Natural killer cell (primary cell): ENCODE measurements around the gene CAB39. TPM values are rescaled to one million over a fixed set of nuclear protein-coding genes. Genes with fewer than 3 reads are reported as not detected.

Source experiments
- ATAC-seq, 3 donors: fragments of 150-1000 bp in 2 of 3; fragments of 200-7000 bp in 1 of 3; cut with Tn5 transposase; 1 replicate in 1 of 3; 2 replicates in 2 of 3; pipeline ENCODE4 v1.10.0; 2021; ENCODE audit warnings: mild to moderate bottlenecking in 2 of 3, moderate library complexity in 2 of 3
- DNase-seq, 2 donors: peaks; one replicate each; pipeline versions ENCODE4 v3.0.0 to v3.0.0-alpha.2; 2013 to 2021; ENCODE audit warnings: mixed read lengths in 1 of 2
- H3K27ac ChIP-seq: one replicate; pipeline ENCODE4 v1.5.1; 2013; ENCODE audit warnings: mild to moderate bottlenecking, low read length
- H3K27me3 ChIP-seq: one replicate; pipeline ENCODE4 v1.6.1; 2013; ENCODE audit warnings: low read length; ENCODE audit not compliant: control insufficient read depth, insufficient read depth
- H3K36me3 ChIP-seq: one replicate; pipeline ENCODE4 v1.6.1; 2013; ENCODE audit warnings: low read length; ENCODE audit not compliant: control insufficient read depth, insufficient read depth
- H3K4me1 ChIP-seq: one replicate; pipeline ENCODE4 v1.6.1; 2013; ENCODE audit warnings: low read length; ENCODE audit not compliant: control insufficient read depth, insufficient read depth
- H3K4me3 ChIP-seq: one replicate; pipeline ENCODE4 v1.5.1; 2013; ENCODE audit warnings: low read length
- H3K9me3 ChIP-seq: one replicate; pipeline ENCODE4 v1.6.1; 2013; ENCODE audit warnings: low read length; ENCODE audit not compliant: control insufficient read depth, insufficient read depth
- H3K27ac Mint-ChIP-seq, 2 donors: one replicate each; pipeline ENCODE4 v1.8.0; 2022; ENCODE audit warnings: mild to moderate bottlenecking in 2 of 2, mixed read lengths in 2 of 2, moderate library complexity in 1 of 2
- H3K27me3 Mint-ChIP-seq, 2 donors: one replicate each; pipeline ENCODE4 v1.8.0; 2022; ENCODE audit warnings: low read depth in 2 of 2, mixed read lengths in 2 of 2
- H3K36me3 Mint-ChIP-seq: one replicate; pipeline ENCODE4 v1.8.0; 2022; ENCODE audit warnings: mixed read lengths
- H3K4me1 Mint-ChIP-seq, 2 donors: one replicate each; pipeline ENCODE4 v1.8.0; 2022; ENCODE audit warnings: mixed read lengths in 2 of 2
- H3K4me3 Mint-ChIP-seq: one replicate; pipeline ENCODE4 v1.8.0; 2022; ENCODE audit warnings: mild to moderate bottlenecking, moderate library complexity, mixed read lengths
- H3K9me3 Mint-ChIP-seq, 2 donors: one replicate each; pipeline ENCODE4 v1.8.0; 2022; ENCODE audit warnings: mixed read lengths in 2 of 2
- CTCF ChIP-seq: fragments of 200-600 bp; IDR thresholded peaks from one replicate; pipeline ENCODE4 v1.8.0; 2022; ENCODE audit warnings: antibody characterized with exemption
- WGBS: methylation state at CpG from one replicate; pipeline ENCODE4 v1.1.7; 2013; ENCODE audit warnings: missing lambda C conversion rate; ENCODE audit not compliant: insufficient coverage; 5-methylcytosine and 5-hydroxymethylcytosine counted together
- intact Hi-C: fragments of 100-400 bp; cut with micrococcal nuclease; formaldehyde crosslinking; loops from one replicate; pipeline ENCODE4 v1.14.2; 2022
- total RNA-seq, 4 donors: library from RNA; stranded (reverse); fragments of 120-200 nt in 1 of 4; gene quantifications; one replicate each; pipeline versions ENCODE4 v1.2.3 to v1.2.4, GENCODE V29; 2013 to 2022

CAB39 gene
- total RNA-seq, 3 donors from 2014 or later (not counting 1 experiment from before 2014, with no cell fraction given) = 75.4 to 96.5 (median 90.5) TPM

GRCh38 chr2:230742781-230743180 lies 30.1 kb downstream of the CAB39 start:
- H3K4me1 ChIP-seq = peaks cover 11% of the 10 kb centered on the region
- no peak overlapping the region for H3K4me3 Mint-ChIP-seq
- WGBS = 74% methylated on average over 4 of the region's 4 CpGs
- H3K9me3 ChIP-seq = no peaks in the 10 kb centered on the region
- H3K36me3 ChIP-seq = peaks cover 6% of the 10 kb centered on the region
- H3K27me3 Mint-ChIP-seq = no peaks in the 10 kb centered on the region
- no peaks in the 10 kb centered on the region for H3K9me3 Mint-ChIP-seq
- H3K36me3 Mint-ChIP-seq = no peaks in the 10 kb centered on the region
- peaks cover 54 to 64% of the 10 kb centered on the region in 2 donors for H3K4me1 Mint-ChIP-seq
- no peak for TF ChIP-seq CTCF
- intact Hi-C loops = no loop called here
- ATAC-seq = no peak
- no peaks in the 10 kb centered on the region for H3K27me3 ChIP-seq
- peak overlapping the region in 1 of 2 donors; percentile 16 for H3K27ac Mint-ChIP-seq
- no peak for DNase-seq
- no peak overlapping the region for H3K27ac ChIP-seq
- no peak overlapping the region for H3K4me3 ChIP-seq

- WGBS = 89% methylated on average over 3 of the region's 4 CpGs
- H3K4me3 Mint-ChIP-seq = no peak overlapping the region
- H3K36me3 Mint-ChIP-seq = no peaks in the 10 kb centered on the region
- Histone ChIP-seq H3K27ac (no peak overlapping the region), H3K4me1 (no peaks in the 10 kb centered on the region), H3K9me3 (no peaks in the 10 kb centered on the region), H3K4me3 (no peak overlapping the region), H3K27me3 (no peaks in the 10 kb centered on the region), H3K36me3 (peaks cover 3% of the 10 kb centered on the region)
- ATAC-seq (no peak), DNase-seq (no peak)
- peaks cover 45 to 59% of the 10 kb centered on the region in 2 donors for H3K4me1 Mint-ChIP-seq
- TF ChIP-seq CTCF = no peak
- intact Hi-C loops = no loop called here
- H3K27ac Mint-ChIP-seq = peak overlapping the region in 1 of 2 donors; percentile 16
- no peaks in the 10 kb centered on the region for H3K9me3 Mint-ChIP-seq
- no peaks in the 10 kb centered on the region for H3K27me3 Mint-ChIP-seq
Observed at GRCh38 chr2:230746213-230746612, 33.6 kb downstream of the CAB39 start.

- no peaks in the 10 kb centered on the region for H3K9me3 Mint-ChIP-seq
- Histone ChIP-seq H3K27me3 (no peaks in the 10 kb centered on the region), H3K4me1 (no peaks in the 10 kb centered on the region), H3K9me3 (no peaks in the 10 kb centered on the region), H3K4me3 (no peak overlapping the region), H3K27ac (no peak overlapping the region), H3K36me3 (peaks cover 3% of the 10 kb centered on the region)
- DNase-seq (no peak), ATAC-seq (no peak)
- intact Hi-C loops = no loop called here
- no peaks in the 10 kb centered on the region for H3K27me3 Mint-ChIP-seq
- peaks cover 52 to 66% of the 10 kb centered on the region in 2 donors for H3K4me1 Mint-ChIP-seq
- no peak overlapping the region for H3K4me3 Mint-ChIP-seq
- no peaks in the 10 kb centered on the region for H3K36me3 Mint-ChIP-seq
- H3K27ac Mint-ChIP-seq = no peak overlapping the region
- WGBS = 83% methylated on average over 1 of the region's 2 CpGs
- TF ChIP-seq CTCF = no peak
Observed at GRCh38 chr2:230748087-230748486, 35.4 kb downstream of the CAB39 start.

- ATAC-seq (no peak), DNase-seq (no peak)
- H3K27me3 ChIP-seq = no peaks in the 10 kb centered on the region
- H3K36me3 ChIP-seq = peaks cover 3% of the 10 kb centered on the region
- no peaks in the 10 kb centered on the region for H3K27me3 Mint-ChIP-seq
- H3K9me3 Mint-ChIP-seq = no peaks in the 10 kb centered on the region
- H3K4me1 Mint-ChIP-seq = peaks cover 54 to 67% of the 10 kb centered on the region in 2 donors
- H3K27ac Mint-ChIP-seq = no peak overlapping the region
- no peak for TF ChIP-seq CTCF
- H3K4me3 Mint-ChIP-seq = no peak overlapping the region
- H3K27ac ChIP-seq = no peak overlapping the region
- intact Hi-C loops = no loop called here
- no peaks in the 10 kb centered on the region for H3K36me3 Mint-ChIP-seq
- no peaks in the 10 kb centered on the region for H3K4me1 ChIP-seq
- no peaks in the 10 kb centered on the region for H3K9me3 ChIP-seq
- no CpG with 5 or more reads among the region's 2 CpGs for WGBS
- no peak overlapping the region for H3K4me3 ChIP-seq
Observed at GRCh38 chr2:230749111-230749510, 36.5 kb downstream of the CAB39 start.
